GM21381 (cell line): ENCODE measurements around the gene HAND2.

Experiments
- ATAC-seq: cut with Tn5 transposase; IDR thresholded peaks from one replicate; pipeline ENCODE4 v1.9.1; 2021; ENCODE audit warnings: mild to moderate bottlenecking, moderate library complexity; ENCODE audit not compliant: unreplicated experiment

The HAND2 gene

DNA sequence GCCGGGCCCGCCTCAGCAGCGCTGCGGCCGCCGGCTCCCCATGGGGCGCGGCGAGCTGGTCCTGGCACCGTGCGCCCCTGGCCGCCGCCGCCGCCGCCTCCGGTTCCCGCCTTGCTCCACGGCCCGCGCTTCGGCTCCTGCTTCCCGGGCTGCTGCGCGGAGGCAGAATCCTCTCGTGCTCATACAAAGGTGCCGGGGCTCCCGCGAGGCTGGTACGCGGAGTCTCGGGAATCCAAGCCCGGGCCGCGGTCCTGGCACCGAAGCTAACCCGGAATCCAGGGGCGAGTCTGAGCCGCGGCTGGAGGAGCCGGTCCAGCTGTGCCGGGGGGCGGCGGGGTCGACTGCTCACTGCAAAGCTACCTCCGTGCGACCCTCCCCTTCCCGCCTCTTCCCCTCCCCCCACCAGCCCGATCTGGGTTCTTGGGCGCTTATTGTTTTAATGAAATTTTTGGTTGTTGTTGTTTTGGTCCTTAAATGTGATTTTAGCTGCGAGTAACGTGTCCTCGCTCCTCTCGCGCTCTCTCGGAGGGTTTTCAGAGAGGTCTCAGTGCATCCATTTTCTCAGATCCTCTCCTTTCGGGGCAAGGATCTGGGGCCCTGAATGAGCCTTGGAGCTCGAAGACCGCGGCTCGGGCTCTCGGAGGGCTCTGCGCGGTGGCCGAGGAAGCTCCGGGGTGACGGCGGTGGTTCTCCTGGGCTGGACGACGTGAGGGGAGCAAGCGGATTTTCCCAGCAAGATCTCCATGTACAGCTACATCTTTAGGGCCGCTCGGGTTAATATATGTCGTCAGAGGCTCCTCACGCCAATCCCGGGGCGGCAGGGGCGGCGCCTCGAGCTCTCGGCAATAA, at the start of gene HAND2:
HAND2 (minus strand) TSS at position 753 of the 849 bp plus-strand sequence. CDS start 940 bp downstream, outside the sequence.
- no peak for ATAC-seq

DNA sequence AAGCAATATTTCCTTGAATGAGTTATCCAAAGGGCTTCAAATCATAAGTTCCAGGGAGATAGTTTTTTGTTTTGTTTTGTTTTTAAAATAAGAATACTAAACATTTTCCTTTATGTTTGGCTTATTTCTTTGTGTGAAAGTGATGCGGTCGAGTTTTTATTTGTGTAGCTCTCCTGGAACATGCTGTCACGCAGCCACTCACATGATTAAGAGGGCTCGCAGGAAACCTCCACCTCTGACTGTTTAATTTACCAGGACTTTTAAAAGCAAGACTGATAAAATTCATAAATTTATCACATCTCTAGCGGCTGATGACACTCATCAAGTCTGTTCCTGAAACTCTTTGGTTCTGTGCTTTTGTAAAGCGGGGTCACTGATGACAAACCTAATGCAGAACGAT, 48.9 kb upstream of the HAND2 start:
- no peak for ATAC-seq

DNA sequence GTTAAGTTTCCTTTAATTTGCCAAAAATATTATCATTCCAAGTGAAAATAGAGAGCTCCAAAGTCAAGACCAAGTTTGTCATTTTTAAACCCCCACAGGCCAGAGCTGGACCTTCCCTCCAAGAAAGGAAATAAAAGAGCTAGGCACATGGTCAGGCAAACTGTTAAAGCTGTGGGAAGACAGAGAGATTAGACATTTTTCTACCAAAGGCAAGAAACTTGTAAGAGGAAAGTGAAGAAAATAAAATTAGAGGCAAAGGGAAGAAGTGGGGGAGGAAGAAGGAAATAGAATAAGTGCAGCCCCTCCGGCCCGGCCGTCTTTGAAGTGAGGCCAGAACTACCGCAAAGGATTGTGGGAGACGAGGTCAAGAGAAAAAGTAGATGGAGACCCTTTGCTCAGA, 47.9 kb upstream of the HAND2 start:
- ATAC-seq = no peak

GRCh38 chr4:173575482-173576152, 45.6 kb upstream of the HAND2 start:
- ATAC-seq = no peak

DNA sequence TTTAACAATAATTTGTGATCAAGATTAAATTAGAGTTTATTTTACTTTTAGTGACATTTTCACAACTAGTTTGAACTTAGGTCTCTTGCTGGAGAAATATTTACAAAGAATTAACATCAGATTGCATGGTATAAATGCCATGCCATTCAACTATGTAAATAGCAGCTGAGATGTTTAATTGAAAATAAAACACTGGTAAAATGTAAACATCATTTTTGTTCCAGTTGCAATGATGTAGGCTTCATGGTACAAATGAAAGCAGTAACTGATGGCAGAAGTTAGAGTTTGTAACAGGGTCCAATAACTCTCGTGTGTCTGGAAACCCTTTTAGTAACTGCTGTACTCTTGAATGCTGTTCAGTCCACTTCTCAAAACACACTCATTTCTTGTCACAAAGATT, 43.7 kb upstream of the HAND2 start:
- ATAC-seq = no peak

DNA sequence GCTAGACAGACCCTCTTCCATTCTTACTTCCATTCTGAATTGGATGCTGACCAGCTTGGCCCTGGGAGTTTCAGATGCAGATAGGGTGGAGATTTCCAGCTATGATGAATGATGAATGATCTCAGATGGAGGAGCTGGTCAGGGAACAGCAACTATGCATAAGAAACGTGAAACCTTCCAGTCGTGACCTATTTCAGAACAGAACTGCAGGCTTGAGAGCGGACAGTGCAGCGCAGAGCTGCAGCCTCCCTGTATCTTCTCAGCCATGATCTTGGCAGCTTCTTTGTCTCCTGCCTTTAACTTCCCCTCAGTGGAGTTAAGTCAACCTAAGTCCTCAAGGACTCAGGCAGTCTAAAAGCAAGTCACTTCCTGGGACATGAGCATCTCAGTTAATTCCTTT, 43.3 kb upstream of the HAND2 start:
- no peak for ATAC-seq

GRCh38 chr4:173572493-173573129, 42.6 kb upstream of the HAND2 start:
- no peak for ATAC-seq

DNA sequence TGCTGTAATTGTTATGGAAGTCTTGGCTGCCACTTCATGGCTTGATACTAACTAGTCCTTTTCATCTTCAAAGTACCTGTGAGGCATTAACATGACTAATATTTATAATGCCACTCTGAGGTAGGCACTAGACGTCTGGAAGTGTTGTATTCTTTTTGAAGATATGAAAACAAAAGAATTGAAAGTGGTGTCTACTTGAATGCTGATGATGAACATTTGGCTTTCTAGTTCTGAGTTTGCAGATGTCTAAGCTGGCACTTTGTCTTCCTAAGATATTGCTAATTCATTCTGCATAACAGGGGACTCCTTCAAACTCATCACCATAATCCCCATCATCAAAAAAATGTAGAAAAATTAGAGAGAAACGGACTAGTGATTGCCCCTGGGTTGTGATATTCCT, 41.6 kb upstream of the HAND2 start:
- no peak for ATAC-seq

- ATAC-seq = no peak
Measured at GRCh38 chr4:173565281-173565680, 35.3 kb upstream of the HAND2 start.

DNA sequence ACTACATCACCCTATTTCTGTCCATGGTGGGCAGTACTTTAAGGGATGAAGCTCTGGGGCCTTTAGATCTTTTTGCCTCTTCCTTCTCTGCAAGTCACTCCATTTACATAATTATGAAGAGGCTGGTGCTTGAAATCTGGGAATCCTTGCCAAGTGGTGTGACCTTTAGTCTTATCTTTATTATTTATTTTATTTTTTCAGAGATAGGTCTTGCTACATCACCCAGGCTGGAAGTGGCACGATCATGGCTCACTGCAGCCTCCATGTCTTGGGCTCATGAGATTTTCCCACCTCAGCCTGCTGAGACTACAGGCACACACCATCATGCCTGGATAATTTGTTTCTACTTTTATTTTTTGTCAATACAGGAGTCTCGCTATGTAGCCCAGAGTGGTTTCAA, 34.4 kb upstream of the HAND2 start:
- no peak for ATAC-seq

GRCh38 chr4:173560896-173561295, 30.9 kb upstream of the HAND2 start:
- ATAC-seq = no peak

DNA sequence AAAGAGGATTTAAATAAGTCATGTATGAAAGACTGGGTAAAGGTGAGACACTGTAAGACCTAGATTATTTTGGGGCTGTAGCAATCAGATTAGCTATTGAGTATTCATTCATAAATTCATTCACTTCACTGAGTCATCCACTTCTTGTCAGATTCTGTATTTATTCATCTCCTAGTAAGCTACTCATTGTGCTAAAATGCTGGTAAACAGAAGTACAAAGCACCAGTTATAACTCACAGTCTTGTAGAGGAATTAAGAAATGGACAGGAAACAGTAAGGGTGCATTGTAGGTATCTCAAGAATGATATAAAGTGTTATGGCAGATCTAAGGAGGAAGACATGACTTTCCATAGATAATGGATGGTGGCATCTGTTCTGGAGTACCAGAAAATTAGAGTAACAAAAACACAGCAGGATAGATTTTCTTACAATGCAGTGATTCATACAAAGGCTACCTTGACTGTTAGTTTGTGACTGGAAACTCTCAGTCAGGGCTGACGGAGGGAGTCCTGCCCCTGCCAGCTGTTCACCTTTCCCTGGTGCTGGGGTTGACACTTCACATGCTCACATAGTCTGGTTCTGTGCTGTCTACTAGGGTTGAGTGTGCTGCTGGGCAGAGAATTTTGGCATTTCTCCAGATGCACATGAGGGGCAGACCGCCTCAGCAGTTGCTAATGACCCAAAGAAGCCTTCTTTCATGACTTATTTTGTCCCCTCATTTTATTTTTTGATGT, 26.5 kb upstream of the HAND2 start:
- ATAC-seq = no peak

DNA sequence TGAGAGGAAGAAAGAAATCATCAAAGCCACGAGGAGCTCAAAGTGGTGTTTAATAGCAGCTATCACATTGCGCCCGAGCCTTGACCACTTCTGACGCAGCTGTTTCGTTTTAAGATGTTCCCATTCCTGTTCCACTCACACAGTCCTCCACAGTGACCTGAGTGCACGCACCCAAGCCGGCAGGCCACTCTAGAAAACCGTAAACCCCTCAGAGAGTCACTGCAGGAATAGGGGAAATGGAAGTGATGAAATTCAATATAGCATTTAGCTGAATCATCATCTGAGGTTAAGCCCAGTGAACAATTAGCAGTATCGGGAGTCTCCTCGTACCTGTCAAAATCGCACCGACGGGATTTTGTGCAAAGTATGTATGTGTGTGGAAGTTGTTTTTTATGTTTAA, 17.9 kb upstream of the HAND2 start:
- ATAC-seq = no peak

DNA sequence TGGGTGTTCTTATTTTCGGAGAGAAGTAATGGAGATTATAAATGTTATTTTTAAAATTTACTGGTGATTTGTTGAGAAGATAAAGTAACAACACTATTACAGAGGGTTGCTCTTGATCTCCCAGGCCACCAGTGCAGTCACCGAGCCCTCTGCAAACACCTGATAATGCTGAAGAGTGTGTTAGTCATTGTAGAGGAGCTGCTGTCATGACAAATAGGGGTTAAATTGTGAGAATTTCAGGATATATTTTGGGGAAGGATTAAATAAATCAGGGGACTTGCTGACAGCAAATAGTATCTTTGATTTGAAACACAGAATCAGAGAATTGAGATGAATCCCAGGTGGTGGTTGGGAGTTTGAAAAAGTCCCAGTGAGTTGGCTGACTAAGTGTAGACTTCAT, 16.7 kb upstream of the HAND2 start:
- ATAC-seq = no peak

DNA sequence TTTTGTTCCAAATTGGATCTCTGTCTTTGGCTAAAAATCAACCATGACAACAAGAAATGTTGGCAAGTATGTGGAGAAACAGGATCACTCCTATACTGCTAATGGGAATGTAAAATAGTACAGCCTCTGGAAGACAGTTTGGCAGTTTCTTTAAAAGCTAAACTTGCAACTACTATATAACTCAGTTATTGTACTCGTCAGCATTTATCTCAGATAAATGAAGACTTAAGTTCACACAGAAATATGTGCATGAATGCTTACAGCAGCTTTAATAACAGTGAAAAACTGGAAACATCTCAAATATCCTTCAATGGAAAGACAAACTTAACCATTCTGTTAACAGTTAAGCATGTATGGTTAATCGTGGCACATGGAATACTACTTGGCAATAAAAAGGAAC, 15.4 kb upstream of the HAND2 start:
- ATAC-seq = no peak

- no peak for ATAC-seq
Measured at GRCh38 chr4:173543266-173543665, 13.2 kb upstream of the HAND2 start.

DNA sequence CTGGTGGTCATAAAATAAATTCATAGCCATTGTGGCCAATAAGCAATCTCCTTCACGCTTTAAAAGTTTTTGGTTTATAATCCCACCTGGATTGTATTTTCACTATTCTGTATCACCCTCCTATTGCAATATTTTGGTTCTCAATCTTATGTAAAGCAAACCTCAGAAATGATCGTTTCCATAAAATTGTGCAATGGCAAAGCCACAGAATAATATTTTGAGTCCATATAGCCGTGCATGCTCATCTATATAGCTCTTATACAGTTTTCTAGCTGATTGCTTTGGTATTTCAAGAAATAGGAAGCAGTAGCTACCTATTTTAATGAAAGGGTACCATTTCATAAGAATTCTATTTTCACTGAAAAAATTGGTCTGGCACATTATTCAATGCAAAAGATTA, 10.0 kb upstream of the HAND2 start:
- ATAC-seq = no peak

- no peak for ATAC-seq
Measured at GRCh38 chr4:173538909-173539445, 8.9 kb upstream of the HAND2 start.

DNA sequence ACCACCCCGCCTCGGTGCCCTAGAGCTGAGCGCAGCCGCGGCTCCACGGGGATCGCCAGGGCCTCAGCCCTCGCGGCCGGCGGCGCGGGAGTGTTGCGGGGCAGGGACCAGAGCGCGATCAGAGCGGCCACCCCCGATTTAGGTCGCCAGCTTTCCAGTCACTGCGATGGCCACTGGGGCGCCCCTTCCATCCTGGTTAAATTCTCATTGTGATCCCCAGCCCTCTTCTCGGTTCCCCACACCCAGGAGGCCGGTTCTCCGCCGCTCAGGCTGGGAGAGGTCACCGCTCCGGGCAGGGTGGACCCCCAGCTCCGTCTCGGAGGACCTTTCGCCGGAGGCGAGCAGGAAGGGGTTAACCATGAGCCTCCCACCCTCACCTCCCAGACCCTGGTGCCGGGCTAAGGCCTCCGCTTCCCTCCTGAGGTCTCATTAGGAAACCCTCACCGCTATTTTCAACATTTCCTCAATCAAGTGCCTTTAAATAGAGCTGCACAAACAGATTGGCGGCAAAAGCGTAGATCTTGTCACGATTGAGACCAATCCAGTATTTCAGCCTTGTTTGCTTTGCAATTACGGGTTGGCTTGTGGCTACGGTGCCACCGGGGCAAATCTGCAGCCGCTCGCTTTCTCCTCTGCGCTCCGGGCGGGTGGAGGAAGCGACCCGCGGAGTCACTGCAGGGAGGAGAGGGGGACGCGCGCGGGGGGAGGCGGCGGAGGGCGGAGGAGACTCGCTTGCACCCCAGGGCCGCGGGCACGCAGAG, 8.3 kb upstream of the HAND2 start:
- no peak for ATAC-seq

DNA sequence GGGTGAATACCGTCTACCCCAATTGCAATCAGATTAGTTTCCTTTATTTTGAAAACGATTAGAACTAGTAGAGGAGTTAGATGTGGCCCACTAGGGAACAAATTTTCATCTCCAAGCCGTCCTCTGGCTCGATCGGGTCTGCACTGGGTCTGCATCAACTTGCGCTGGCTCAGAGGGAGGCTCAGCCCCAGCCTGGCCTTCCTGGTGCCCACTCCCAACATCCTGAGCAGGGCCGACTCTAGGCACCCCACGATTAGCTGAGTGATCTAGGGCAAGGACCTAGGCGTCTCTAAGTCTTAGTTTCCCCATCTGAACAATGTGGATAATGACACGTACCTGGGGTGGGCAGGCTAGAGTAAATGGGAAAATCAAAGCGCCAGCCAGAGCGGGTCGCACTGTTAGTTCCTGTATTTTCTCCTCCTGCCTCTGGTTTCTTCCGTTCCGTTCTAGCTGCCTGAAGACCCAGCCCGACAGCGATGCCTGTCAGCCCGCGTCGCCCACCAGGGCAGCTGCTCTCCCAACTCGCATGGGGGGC, 7.7 kb upstream of the HAND2 start:
- ATAC-seq = no peak
